Measurements from ENCODE around the gene PRKAR2B. TPM values are rescaled to one million over a fixed set of nuclear protein-coding genes. Genes with fewer than 3 reads are reported as not detected.
"Not testable (repeated sequence)": the region's sequence is repeated elsewhere in the genome, so short reads cannot be mapped to it uniquely, and the experiment has no call there.

Gene PRKAR2B
- total RNA-seq, 1 donor: 2.7 TPM

GRCh38 chr7:107085180-107085579, 40.7 kb downstream of the PRKAR2B start:
- no peak overlapping the region for H3K4me3 ChIP-seq (ENCODE audit: low read depth, low read length)
- DNase-seq (ENCODE audit: low read depth): no peak
- TF ChIP-seq CTCF (IDR thresholded peaks at IDR 0.05; ENCODE audit: insufficient read depth, low read length): no peak

- H3K4me3 ChIP-seq (ENCODE audit: low read depth, low read length): no peak overlapping the region
- no peak for DNase-seq (ENCODE audit: low read depth)
Measured at GRCh38 chr7:107089627-107090026, 45.1 kb downstream of the PRKAR2B start.

GRCh38 chr7:107090457-107090856, 46.0 kb downstream of the PRKAR2B start:
- no peak for TF ChIP-seq CTCF (IDR thresholded peaks at IDR 0.05; ENCODE audit: insufficient read depth, low read length)
- no peak for DNase-seq (ENCODE audit: low read depth)
- H3K4me3 ChIP-seq (ENCODE audit: low read depth, low read length): no peak overlapping the region

More at GRCh38 chr7:107089627-107090026, 45.1 kb downstream of the PRKAR2B start:
- TF ChIP-seq CTCF (IDR thresholded peaks at IDR 0.05; ENCODE audit: insufficient read depth, low read length): no peak

GRCh38 chr7:107091306-107091705, 46.8 kb downstream of the PRKAR2B start:
- TF ChIP-seq CTCF (IDR thresholded peaks at IDR 0.05; ENCODE audit: insufficient read depth, low read length): no peak
- no peak overlapping the region for H3K4me3 ChIP-seq (ENCODE audit: low read depth, low read length)
- no peak for DNase-seq (ENCODE audit: low read depth)

GRCh38 chr7:107093671-107094070, 49.2 kb downstream of the PRKAR2B start:
- H3K4me3 ChIP-seq (ENCODE audit: low read depth, low read length); DNase-seq (ENCODE audit: low read depth): not testable (repeated sequence)

- DNase-seq (ENCODE audit: low read depth); H3K4me3 ChIP-seq (ENCODE audit: low read depth, low read length): not testable (repeated sequence)
Measured at GRCh38 chr7:107099154-107099553, 54.6 kb downstream of the PRKAR2B start.

GRCh38 chr7:107100824-107101223, 56.3 kb downstream of the PRKAR2B start:
- H3K4me3 ChIP-seq (ENCODE audit: low read depth, low read length): no peak overlapping the region

More at GRCh38 chr7:107100824-107101223, 56.3 kb downstream of the PRKAR2B start:
- TF ChIP-seq CTCF (IDR thresholded peaks at IDR 0.05; ENCODE audit: insufficient read depth, low read length): no peak
- no peak for DNase-seq (ENCODE audit: low read depth)

Data from fibroblast of the aortic adventitia (primary cell).